NCI-H510A (cell line): ENCODE data around the gene SLC35E2B.
"Not testable (repeated sequence)": the region's sequence is repeated elsewhere in the genome, so short reads cannot be mapped to it uniquely, and the experiment has no call there.

Source experiments
- DNase-seq: peaks from one replicate; lab custom pipeline; 2025; lab: John Stamatoyannopoulos, UW

Gene SLC35E2B

GRCh38 chr1:1692714-1693647 lies at the start of gene SLC35E2B:
Gene SLC35E2B, minus strand, starts transcription at chr1:1692795. Its CDS starts 16,096 bp downstream, at chr1:1676699.
- DNase-seq: peak; percentile 99

DNA sequence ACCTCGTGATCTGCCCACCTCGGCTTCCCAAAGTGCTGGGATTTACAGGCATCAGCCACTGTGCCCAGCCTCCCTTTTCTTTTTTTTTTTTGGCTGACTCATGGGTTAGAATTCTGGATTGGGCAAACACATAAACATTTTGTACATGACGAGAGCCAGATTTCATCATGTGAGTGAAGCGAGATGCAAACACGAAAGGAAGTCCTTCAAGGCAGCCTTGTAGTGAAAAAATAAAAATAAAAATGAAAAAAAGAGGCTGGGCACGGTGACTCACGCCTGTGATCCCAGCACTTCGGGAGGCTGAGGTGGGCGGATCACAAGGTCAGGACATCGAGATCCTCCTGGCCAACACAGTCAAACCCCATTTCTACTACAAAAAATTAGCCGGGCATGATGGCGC lies 48.4 kb upstream of the SLC35E2B start:
- DNase-seq: not testable (repeated sequence)

DNA sequence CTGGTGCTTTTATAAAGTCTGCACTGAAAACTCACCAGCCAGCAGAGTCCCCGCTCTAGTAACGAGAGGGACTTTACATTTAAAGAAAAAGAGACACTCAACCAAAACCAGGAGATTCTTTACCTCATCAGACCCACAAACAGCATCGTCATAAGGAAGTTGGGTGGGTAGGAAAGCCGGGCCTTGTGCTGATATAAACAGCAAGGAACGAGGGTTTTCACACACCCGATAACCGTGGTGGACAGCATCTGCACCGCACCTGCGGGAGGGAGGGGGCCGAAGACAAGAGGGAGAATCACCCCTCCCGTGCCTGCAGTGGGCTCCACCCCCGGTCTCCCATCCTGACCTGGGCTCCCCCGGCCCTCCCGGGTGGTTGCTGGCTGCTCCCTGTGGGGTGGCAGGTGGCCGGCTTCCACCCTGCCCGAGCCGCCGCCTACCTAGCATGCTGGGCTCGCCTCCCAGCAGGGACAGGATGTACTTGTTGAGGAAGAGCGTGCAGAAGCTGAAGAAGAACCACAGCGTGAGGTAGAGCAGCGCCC lies 46.3 kb upstream of the SLC35E2B start:
- DNase-seq: not testable (repeated sequence)

DNA sequence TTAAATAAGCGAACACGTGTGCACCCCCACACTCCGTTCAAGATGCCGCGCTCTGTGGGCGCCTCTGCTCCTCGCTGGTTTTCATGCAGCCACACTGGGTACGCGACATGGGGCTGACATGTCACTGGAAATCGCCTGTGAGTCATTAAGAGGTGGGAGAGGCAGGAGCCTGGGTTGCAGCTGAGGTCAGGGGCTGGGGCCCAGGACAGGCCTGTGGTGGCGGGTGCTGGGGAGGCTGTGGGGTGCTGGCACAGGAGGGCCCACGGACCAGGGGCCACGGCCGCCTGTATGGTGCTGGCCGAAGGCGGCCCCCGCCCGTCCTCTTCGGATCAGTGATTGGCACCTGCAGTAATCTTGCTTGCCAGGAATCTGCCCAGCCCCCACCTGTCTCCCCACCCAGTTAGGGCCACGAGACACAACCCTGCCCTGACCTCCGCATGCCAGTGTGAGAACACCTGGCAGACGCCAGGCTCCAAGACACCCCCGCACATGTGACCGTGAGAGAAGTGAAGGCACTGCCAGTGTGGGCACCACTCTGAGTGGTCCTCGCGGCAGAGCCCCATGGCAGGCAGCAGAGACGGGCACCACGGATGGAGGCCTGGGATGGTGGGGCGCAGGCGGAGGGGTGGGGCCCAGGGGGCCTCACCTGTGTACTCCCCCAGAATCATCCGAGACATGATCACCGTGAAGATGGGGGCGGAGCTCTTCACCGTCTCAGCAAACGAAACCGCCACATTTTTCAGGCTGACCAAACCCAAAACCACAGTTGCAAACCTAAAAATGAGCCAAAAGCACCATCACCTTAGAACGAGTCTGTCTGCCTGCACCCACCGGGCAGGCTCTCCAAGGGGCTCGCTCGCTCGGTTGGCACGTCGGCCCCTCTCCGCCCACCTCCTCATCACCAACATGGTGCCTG lies 45.3 kb upstream of the SLC35E2B start:
- DNase-seq: not testable (repeated sequence)

DNA sequence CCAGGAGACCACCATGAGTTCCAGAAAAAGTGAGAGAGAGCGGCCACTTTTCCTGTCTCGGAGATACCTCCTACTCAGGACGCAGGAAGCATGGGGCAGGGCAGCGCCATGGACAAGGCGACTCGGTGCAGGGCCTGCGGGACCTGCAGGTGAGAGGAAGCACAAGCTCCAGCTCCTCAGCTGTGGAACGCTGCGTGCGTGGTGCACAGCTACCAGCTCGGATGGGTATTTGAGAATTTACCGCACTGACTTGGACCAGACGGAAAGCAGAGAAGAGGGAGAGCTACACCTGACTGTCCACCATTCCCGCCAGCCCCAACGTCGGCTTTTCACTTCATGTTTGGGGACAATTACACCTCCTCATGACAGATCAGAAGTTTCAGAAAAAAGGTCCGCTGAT lies 39.8 kb upstream of the SLC35E2B start:
- no peak for DNase-seq

GRCh38 chr1:1730870-1731269 lies 38.3 kb upstream of the SLC35E2B start:
- DNase-seq: no peak

DNA sequence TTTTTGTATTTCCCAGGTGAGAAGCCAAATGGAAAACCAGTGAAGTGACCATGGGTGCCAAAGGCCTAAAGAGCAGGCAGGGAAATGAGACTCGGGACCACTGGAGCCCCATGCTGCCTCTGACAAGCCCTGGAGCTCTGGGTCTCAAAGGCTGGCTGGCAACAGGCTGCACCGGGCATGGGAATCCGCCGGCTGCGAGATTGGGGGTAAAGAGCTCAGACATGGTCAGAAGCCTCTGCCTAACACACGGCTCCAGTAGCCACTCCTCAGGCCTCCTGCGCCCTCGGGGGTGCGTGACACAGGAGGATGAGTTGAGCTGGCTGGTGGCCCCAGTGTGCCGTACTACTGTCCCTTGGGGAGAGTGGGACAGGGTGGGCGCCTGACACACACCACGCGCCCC lies 37.6 kb upstream of the SLC35E2B start:
- not testable (repeated sequence) for DNase-seq

- not testable (repeated sequence) for DNase-seq
These were observed 36.7 kb upstream of the SLC35E2B start for GRCh38 chr1:1729116-1729816.

GRCh38 chr1:1728308-1729005 lies 35.9 kb upstream of the SLC35E2B start:
- not testable (repeated sequence) for DNase-seq

GRCh38 chr1:1727131-1727651 lies 34.6 kb upstream of the SLC35E2B start:
- DNase-seq: not testable (repeated sequence)

- DNase-seq: not testable (repeated sequence)
These were observed 33.5 kb upstream of the SLC35E2B start for GRCh38 chr1:1726088-1726487.

DNA sequence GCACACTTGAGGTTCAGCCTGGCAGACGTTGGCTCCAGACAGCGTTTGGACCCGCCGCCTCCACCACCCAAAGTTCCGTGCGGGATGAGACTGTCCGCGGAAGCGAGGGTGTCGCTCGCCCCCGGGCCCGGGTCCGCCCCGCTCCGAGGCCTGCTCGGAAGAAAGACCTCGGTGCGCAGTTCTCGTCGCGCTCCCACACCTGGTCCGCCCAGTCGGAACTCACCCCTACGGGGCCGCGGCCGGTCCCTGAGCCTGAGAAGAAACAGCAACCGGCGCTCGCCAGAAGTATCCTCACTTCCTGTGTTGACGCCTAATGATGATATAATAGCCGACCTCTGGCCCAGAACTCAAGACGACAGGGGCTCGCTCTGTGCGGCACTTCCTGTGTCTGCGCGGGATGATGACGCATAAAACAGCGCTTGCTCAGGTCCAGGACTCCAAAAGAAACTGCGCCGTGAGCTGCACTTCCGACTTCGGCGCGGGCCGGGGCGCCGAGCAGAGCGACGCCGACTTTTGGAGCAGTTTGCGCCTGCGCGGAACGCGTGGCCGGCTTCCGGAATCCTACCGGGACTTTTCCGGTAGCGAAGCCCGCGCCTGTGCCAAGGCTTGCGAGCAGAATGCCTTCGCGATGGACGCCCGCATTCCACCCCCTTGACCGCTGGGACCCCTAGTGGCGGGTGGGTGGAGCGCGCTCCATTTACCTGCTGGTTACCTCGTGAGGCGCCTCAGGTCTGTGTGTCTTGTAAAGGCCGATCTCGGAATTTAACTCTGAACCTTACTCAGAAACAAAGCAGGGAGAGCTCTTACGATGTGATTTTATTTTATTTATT lies 31.7 kb upstream of the SLC35E2B start, which contains the start of gene CDK11A:
CDK11A (minus strand) TSS at position 323 of the 830 bp plus-strand sequence. CDS start 1,539 bp downstream, outside the sequence.
- peak; percentile 100 for DNase-seq

- no peak for DNase-seq
These were observed 28.6 kb upstream of the SLC35E2B start for GRCh38 chr1:1721201-1721600.

DNA sequence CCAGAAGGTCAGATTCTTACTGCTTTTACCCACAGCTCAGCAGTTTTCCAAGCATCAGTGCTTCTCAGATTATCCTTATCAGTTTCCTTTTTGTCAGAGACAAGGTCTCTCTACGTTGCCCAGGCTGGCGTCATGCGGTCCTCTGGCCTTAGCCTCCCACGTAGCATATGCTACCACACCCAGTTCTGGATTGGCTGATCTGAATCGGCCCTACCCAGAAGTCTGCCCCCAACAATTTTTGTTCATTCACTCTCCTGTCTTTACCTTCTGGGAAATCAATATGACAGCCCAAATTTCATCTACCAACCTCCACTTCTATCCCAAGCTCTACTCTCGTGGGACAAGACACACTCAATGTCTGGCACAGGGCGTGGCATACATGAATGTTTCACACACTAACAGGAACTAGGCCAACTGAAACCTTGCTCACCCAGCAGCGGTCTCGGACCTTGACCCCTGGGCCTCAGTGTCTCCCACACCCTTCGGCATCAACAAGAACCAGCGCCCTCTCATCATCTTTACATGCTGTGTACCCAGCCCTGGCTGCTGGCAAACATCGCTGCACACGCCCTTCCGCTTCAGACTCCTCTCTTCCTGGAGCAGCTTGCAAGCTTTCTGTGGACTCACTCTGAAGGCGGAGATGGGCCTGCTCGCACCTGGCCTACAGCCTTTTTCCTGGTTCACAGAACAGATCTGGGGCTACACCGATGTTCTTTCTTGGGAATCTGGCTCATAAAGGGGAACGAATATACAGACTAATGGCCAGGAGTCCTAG lies 22.7 kb upstream of the SLC35E2B start:
- not testable (repeated sequence) for DNase-seq

- not testable (repeated sequence) for DNase-seq
These were observed 15.3 kb upstream of the SLC35E2B start for GRCh38 chr1:1707897-1708296.

DNA sequence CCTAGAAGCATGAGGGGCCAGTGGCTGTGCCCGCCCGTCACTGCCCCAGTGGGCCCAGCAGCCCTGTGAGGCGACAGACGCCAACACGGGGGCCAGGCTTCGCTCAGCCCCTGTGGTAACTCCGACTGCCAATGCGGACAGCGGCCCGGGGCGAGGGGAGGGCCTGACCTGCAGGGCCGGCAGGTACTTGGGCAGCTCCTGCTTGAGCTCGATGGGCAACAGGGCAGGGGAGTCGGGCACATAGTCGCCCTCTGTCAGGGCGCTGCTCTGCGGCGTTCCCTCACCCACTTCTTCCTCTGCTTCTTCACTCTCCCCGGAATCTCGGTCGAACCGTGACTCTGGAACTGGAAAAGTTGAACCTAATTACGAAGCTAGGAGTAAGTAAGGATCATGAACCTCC lies 14.6 kb upstream of the SLC35E2B start:
- DNase-seq: not testable (repeated sequence)

DNA sequence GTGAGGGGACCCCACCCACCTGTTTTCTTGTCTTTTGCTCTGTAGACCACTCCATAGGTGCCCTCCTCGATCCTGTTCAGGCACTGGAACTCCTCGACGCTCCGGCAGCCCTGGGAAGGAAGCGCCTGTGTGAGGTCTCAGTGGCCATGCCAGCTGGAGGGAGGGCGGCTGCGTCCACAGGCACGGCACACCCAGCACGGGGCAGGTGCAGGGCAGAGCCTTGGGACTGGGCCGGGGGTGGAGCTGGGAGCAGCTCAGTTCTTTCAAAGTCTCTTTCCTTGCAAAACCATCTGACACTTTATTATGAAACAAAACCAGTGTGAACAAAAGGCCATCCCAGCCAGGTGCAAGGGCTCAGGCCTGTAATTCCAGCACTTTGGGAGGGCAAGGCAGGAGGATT lies 13.0 kb upstream of the SLC35E2B start:
- not testable (repeated sequence) for DNase-seq

DNA sequence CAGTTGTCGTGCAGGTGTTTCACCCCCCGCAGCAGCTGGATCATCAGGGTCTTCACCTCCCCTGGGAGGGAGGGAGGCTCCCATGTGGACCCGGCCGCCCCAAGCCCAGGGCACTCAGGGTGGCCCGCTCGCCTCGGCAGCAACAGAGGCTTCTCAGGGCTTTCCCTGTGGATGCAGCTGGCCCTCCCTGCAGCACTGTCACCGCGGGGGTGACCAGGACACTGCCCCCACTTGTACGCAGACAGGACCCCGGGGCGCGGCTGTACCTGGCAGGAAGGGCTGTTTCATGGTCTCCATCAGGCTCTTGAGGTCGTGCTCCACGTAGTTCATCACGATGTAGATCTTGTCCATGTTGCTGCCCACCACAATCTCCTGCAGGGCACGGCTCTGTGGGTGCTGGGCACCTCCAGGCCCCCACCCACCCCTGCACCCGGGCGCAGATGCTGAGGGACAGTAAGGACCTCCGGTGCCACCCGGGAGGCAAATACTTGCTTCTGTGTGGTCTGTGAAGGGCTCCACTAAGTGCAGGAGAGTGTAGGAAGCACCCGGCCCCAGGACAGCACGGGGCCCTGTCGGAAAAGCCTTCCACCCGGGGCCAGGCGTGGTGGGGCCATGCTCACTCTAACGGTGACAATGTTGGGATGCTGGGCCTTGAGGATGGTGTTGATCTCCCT lies 11.8 kb upstream of the SLC35E2B start:
- not testable (repeated sequence) for DNase-seq
